Mucosa of descending colon (tissue), 3 donors: Measurements from ENCODE around the gene BORCS5. TPM values are rescaled to one million over a fixed set of nuclear protein-coding genes. Genes with fewer than 3 reads are reported as not detected.
A peak's percentile ranks its signal among the peaks of the same experiment; 100 is the strongest.

Source experiments
- ATAC-seq: fragments of 200-7000 bp; cut with Tn5 transposase; one replicate; pipeline ENCODE4 v1.9.1; 2020; ENCODE audit warnings: mild to moderate bottlenecking, moderate library complexity
- DNase-seq, 3 donors: peaks; one replicate each; pipeline ENCODE4 v3.0.0-alpha.2; 2020
- H3K36me3 ChIP-seq: fragments of 200-600 bp; one replicate; pipeline ENCODE4 v1.8.0; 2021; ENCODE audit warnings: low read depth, mild to moderate bottlenecking
- H3K4me1 ChIP-seq: fragments of 200-600 bp; one replicate; pipeline ENCODE4 v1.8.0; 2021; ENCODE audit warnings: low read depth, mild to moderate bottlenecking
- H3K4me3 ChIP-seq: fragments of 200-600 bp; one replicate; pipeline ENCODE4 v1.8.0; 2021; ENCODE audit warnings: mild to moderate bottlenecking
- H3K9me3 ChIP-seq: fragments of 200-600 bp; one replicate; pipeline ENCODE4 v1.8.0; 2021; ENCODE audit warnings: mild to moderate bottlenecking
- intact Hi-C, 2 donors: fragments of 100-400 bp; cut with DNase I in 1 of 2; cut with micrococcal nuclease in 1 of 2; formaldehyde crosslinking; loops; one replicate each; pipeline versions ENCODE4 v1.11.0 to v1.11.1; 2022; cut with DNase I, micrococcal nuclease
- total RNA-seq, 3 donors: library from RNA; stranded (reverse); fragmentation: NEBNext Ultra II Directional in 2 of 3; extraction: Animal tissue kit (Norgen Biotek cat#: 25700) in 2 of 3; gene quantifications; one replicate each; pipeline versions ENCODE4 v1.2.1 to v1.2.4, GENCODE V29; 2021 to 2023
- TF ChIP-seq, protein P1 (sequence below): fragments of 200-600 bp; IDR thresholded peaks from one replicate; pipeline ENCODE4 v1.8.0; 2022; ENCODE audit warnings: antibody characterized with exemption, mild to moderate bottlenecking
- donor health status: DM: no; HTN: no; CAD: no; lungs with moderate emphysema.
- donor health status: DM: no; HTN: no; CAD: no.
- donor health status: DM: no; HTN: yes; CAD: no.

Gene BORCS5
- total RNA-seq, 3 donors from 2014 or later, result 12.1 to 18.1 (median 15.0) TPM

DNA sequence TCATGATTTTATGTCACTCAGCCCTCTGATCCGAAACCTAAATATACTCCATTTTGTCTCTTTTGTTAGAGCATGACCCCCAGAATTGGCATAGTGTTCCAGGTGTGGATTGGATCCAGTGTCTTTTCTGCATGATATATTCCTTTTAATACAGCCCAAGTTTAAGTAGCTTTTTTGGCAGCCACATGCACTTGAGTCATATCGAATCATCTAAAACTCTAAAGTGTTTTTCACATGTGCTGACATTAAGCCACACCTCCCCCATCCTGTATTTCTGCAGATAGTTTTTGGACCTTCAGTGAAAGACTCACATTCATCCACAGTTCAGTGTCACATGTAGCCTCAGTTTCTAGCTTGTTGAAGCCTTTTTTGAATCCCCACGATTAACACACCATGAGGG, 30.6 kb downstream of the BORCS5 start:
- Histone ChIP-seq H3K9me3 (no peaks in the 10 kb centered on the region), H3K4me1 (peaks cover 14% of the 10 kb centered on the region), H3K36me3 (no peaks in the 10 kb centered on the region), H3K4me3 (no peak overlapping the region)
- ATAC-seq (no peak), DNase-seq (no peak)
- TF ChIP-seq, protein P1, sequence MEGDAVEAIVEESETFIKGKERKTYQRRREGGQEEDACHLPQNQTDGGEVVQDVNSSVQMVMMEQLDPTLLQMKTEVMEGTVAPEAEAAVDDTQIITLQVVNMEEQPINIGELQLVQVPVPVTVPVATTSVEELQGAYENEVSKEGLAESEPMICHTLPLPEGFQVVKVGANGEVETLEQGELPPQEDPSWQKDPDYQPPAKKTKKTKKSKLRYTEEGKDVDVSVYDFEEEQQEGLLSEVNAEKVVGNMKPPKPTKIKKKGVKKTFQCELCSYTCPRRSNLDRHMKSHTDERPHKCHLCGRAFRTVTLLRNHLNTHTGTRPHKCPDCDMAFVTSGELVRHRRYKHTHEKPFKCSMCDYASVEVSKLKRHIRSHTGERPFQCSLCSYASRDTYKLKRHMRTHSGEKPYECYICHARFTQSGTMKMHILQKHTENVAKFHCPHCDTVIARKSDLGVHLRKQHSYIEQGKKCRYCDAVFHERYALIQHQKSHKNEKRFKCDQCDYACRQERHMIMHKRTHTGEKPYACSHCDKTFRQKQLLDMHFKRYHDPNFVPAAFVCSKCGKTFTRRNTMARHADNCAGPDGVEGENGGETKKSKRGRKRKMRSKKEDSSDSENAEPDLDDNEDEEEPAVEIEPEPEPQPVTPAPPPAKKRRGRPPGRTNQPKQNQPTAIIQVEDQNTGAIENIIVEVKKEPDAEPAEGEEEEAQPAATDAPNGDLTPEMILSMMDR, result no peak
- intact Hi-C loops, result no loop called here

DNA sequence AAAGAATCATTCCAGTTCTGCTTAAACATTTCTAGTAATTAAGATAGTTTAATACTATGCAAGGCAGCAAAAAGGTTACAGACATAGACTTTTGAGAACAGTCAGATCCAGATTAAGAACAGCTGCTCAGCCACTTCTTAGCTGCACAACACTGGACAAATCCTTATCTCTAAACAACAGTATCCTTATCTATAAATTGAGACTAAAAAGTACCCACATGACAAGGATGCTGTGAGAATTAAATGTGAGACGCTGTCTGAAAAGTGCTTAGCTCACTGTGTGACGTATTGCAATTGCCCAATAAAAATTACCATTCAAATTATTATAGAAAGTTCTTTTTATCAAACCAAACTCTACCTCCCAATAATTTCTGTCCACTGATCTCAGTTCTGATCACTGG, 35.5 kb downstream of the BORCS5 start:
- DNase-seq (no peak), ATAC-seq (peak; percentile 31)
- Histone ChIP-seq H3K4me1 (no peaks in the 10 kb centered on the region), H3K9me3 (no peaks in the 10 kb centered on the region), H3K36me3 (no peaks in the 10 kb centered on the region), H3K4me3 (no peak overlapping the region)
- TF ChIP-seq, protein P1, result no peak
- intact Hi-C loops, result no loop called here

DNA sequence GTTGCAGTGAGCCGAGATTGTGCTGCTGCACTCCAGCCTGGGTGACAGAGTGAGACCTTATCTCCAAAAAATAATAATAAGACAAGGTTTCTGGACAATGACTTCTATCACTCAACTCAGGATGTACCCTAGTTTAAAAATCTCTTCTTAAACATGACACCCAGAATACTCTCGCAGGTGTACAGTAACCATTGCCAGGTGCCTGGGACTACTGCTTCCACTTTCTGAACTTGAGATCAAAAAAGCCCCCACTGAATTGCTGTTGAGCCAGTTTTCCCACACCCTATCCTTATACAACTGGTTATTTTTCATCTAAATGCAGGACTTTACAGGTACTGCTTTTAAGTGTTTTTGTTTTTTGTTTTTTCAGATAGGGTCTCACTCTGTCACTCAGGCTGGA, 36.3 kb downstream of the BORCS5 start:
- intact Hi-C loops, result no loop called here
- no peak for DNase-seq
- no peaks in the 10 kb centered on the region for H3K4me1 ChIP-seq
- H3K9me3 ChIP-seq, result no peaks in the 10 kb centered on the region
- TF ChIP-seq, protein P1, result no peak
- H3K36me3 ChIP-seq, result no peaks in the 10 kb centered on the region
- H3K4me3 ChIP-seq, result no peak overlapping the region
- ATAC-seq, result no peak

DNA sequence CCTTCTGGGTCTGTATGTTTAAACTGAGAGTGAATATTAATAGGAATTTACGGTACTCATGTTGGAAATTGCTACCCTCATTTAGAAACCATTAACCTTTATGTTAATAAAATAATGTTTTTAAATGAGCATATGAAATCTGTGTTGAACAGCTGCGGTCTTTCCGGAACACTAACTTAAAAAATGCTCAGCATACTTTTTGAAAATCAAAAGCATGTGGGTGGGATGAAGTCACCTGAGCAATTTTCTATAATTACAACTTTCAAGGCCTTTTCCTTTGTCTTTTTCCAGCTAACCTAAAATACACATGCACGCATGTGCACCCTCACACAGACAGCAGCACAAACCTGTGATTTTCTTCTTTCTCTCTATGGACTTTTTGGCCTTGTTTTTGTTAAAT, 39.8 kb downstream of the BORCS5 start:
- Histone ChIP-seq H3K36me3 (no peaks in the 10 kb centered on the region), H3K4me3 (no peak overlapping the region), H3K4me1 (no peaks in the 10 kb centered on the region), H3K9me3 (no peaks in the 10 kb centered on the region)
- ATAC-seq (no peak), DNase-seq (no peak)
- intact Hi-C loops, result no loop called here
- TF ChIP-seq, protein P1, result no peak

DNA sequence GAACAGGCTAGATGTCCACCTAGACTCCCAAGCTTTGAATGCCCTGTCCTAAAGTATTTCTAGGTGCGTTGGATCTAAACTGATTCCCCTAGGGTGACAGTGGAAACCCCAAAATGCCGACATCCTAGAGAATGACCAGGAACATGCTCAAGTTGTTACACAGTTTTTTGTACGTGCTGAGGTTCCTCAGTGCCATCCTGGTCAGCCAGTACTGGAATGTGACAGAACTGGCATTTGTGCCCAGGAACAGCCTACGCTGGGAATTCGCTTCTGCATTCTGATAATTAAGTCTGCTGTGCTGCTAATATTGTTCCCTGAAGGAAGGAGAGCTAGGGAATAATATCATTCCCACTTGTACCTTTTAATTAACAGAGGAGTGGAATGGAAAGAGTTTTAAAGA, 40.3 kb downstream of the BORCS5 start:
- intact Hi-C loops, result no loop called here
- no peak overlapping the region for H3K4me3 ChIP-seq
- no peak for ATAC-seq
- H3K9me3 ChIP-seq, result no peaks in the 10 kb centered on the region
- TF ChIP-seq, protein P1, result no peak
- H3K36me3 ChIP-seq, result no peaks in the 10 kb centered on the region
- DNase-seq, result no peak
- no peaks in the 10 kb centered on the region for H3K4me1 ChIP-seq
